GM19239 (cell line): ENCODE data around the gene SORCS2.

ENCODE experiments used
- DNase-seq: peaks from one replicate; pipeline ENCODE4 v3.0.0; 2011; ENCODE audit warnings: low spot score; ENCODE audit not compliant: insufficient read length
- FAIRE-seq: peaks from 2 replicates; lab custom pipeline; 2011; peaks lifted over from hg19 to GRCh38; lab: Jason Lieb, UNC

The SORCS2 gene

GRCh38 chr4:7197910-7198309, 5.6 kb downstream of the SORCS2 start:
- DNase-seq (no peak), FAIRE-seq (no peak)

GRCh38 chr4:7198440-7199128, 6.2 kb downstream of the SORCS2 start:
- DNase-seq (no peak), FAIRE-seq (no peak)

GRCh38 chr4:7199129-7199725, 6.9 kb downstream of the SORCS2 start:
- FAIRE-seq, result no peak

GRCh38 chr4:7199771-7200441, 7.6 kb downstream of the SORCS2 start:
- no peak for DNase-seq

More at GRCh38 chr4:7199129-7199725, 6.9 kb downstream of the SORCS2 start:
- no peak for DNase-seq

GRCh38 chr4:7200801-7201200, 8.5 kb downstream of the SORCS2 start:
- DNase-seq, result no peak
- no peak for FAIRE-seq

More at GRCh38 chr4:7199771-7200441, 7.6 kb downstream of the SORCS2 start:
- FAIRE-seq, result no peak

GRCh38 chr4:7201420-7202305, 9.3 kb downstream of the SORCS2 start:
- DNase-seq (no peak), FAIRE-seq (no peak)

GRCh38 chr4:7202411-7202810, 10.1 kb downstream of the SORCS2 start:
- DNase-seq (no peak), FAIRE-seq (no peak)

- FAIRE-seq, result no peak
- no peak for DNase-seq
Observed at GRCh38 chr4:7204656-7205387, 12.5 kb downstream of the SORCS2 start.

GRCh38 chr4:7206385-7206784, 14.0 kb downstream of the SORCS2 start:
- FAIRE-seq (no peak), DNase-seq (no peak)

- no peak for DNase-seq
- no peak for FAIRE-seq
Observed at GRCh38 chr4:7206911-7207567, 14.7 kb downstream of the SORCS2 start.

- FAIRE-seq, result no peak
- DNase-seq, result no peak
Observed at GRCh38 chr4:7207628-7208231, 15.4 kb downstream of the SORCS2 start.

GRCh38 chr4:7208509-7209451, 16.4 kb downstream of the SORCS2 start:
- FAIRE-seq, result no peak
- DNase-seq, result no peak

GRCh38 chr4:7209699-7210098, 17.4 kb downstream of the SORCS2 start:
- DNase-seq (no peak), FAIRE-seq (no peak)

GRCh38 chr4:7210824-7211223, 18.5 kb downstream of the SORCS2 start:
- FAIRE-seq (no peak), DNase-seq (no peak)

- no peak for FAIRE-seq
- no peak for DNase-seq
Observed at GRCh38 chr4:7212101-7212674, 19.9 kb downstream of the SORCS2 start.

GRCh38 chr4:7212921-7213320, 20.6 kb downstream of the SORCS2 start:
- no peak for FAIRE-seq
- DNase-seq, result no peak

GRCh38 chr4:7213807-7214206, 21.5 kb downstream of the SORCS2 start:
- FAIRE-seq (no peak), DNase-seq (no peak)

GRCh38 chr4:7214359-7214758, 22.0 kb downstream of the SORCS2 start:
- DNase-seq, result no peak
- FAIRE-seq, result no peak
